HEK293 (cell line): ENCODE results near the gene RRAS.

Source experiments
- CTCF ChIA-PET: fragments of 350-600 bp; formaldehyde crosslinking; extraction: SDS; loops from one replicate; lab custom pipeline; 2021; ENCODE audit warnings: antibody characterized with exemption; lab: Yijun Ruan, JAX
- POLR2A ChIA-PET: fragments of 300-600 bp; formaldehyde crosslinking; extraction: SDS; loops from one replicate; lab custom pipeline; 2020; ENCODE audit warnings: antibody characterized with exemption, inconsistent platforms; lab: Yijun Ruan, JAX
- H3K27ac ChIP-seq: fragments of 200-500 bp; sonication (Bioruptor generic); 2 replicates; pipeline ENCODE4 v1.5.1; 2014; ENCODE audit warnings: low read depth, low read length, control low read depth, inconsistent platforms; ENCODE audit errors: extremely low read depth
- H3K36me3 ChIP-seq, 2 experiments: fragments of 200-500 bp in 1 of 2; sonication (Bioruptor generic) in 1 of 2; 1 replicate in 1 of 2; 2 replicates in 1 of 2; pipeline ENCODE4 v1.5.1; 2014 to 2017; ENCODE audit warnings: inconsistent platforms in 2 of 2, low read length in 2 of 2; ENCODE audit not compliant: control insufficient read depth in 2 of 2, insufficient read depth in 1 of 2
- H3K4me1 ChIP-seq: fragments of 200-500 bp; sonication (Bioruptor generic); 2 replicates; pipeline ENCODE4 v1.5.1; 2014; ENCODE audit warnings: mild to moderate bottlenecking, low read length, inconsistent platforms; ENCODE audit not compliant: control insufficient read depth, insufficient read depth
- H3K4me3 ChIP-seq: 2 replicates; pipeline ENCODE4 v1.5.1; 2011; ENCODE audit warnings: low read depth, mild to moderate bottlenecking, control low read depth, low read length, moderate library complexity
- H3K9me3 ChIP-seq: fragments of 200-500 bp; sonication (Bioruptor generic); 2 replicates; pipeline ENCODE4 v1.5.1; 2014; ENCODE audit warnings: low read depth, low read length, inconsistent platforms; ENCODE audit not compliant: control insufficient read depth, insufficient read depth
- GFI1B ChIP-seq: fragments of 450-650 bp; formaldehyde crosslinking; IDR thresholded peaks from 2 replicates; pipeline ENCODE4 v1.5.1; 2016; ENCODE audit warnings: missing biosample characterization, missing genetic modification characterization
- GLI2 ChIP-seq: fragments of 450-650 bp; formaldehyde crosslinking; IDR thresholded peaks from 2 replicates; pipeline ENCODE4; 2017; ENCODE audit warnings: missing biosample characterization, missing genetic modification characterization, low read depth, borderline replicate concordance
- HOXC10 ChIP-seq: sonication (generic); formaldehyde crosslinking; IDR thresholded peaks from 2 replicates; pipeline ENCODE4 v1.8.1; 2023; ENCODE audit warnings: mild to moderate bottlenecking, missing genetic modification reagents
- HOXD13 ChIP-seq: sonication (generic); formaldehyde crosslinking; IDR thresholded peaks from 2 replicates; pipeline ENCODE4 v1.8.0; 2022; ENCODE audit warnings: missing genetic modification reagents, borderline replicate concordance
- KLF1 ChIP-seq: fragments of 450-650 bp; formaldehyde crosslinking; IDR thresholded peaks from 2 replicates; pipeline ENCODE4 v1.5.1; 2016; ENCODE audit warnings: missing biosample characterization, missing genetic modification characterization
- MEIS1 ChIP-seq: sonication (generic); formaldehyde crosslinking; IDR thresholded peaks from 2 replicates; pipeline ENCODE4 v1.8.1; 2022; ENCODE audit warnings: missing genetic modification reagents, mild to moderate bottlenecking, borderline replicate concordance
- TCF7L2 ChIP-seq: IDR thresholded peaks from 2 replicates; pipeline ENCODE4 v1.6.1; 2011; ENCODE audit warnings: low read depth, mild to moderate bottlenecking, inconsistent platforms, low read length, moderate library complexity, borderline replicate concordance
- ZNF121 ChIP-seq: fragments of 450-650 bp; formaldehyde crosslinking; IDR thresholded peaks from 2 replicates; pipeline ENCODE4 v1.5.1; 2016; ENCODE audit warnings: missing biosample characterization, missing genetic modification characterization
- ZNF138 ChIP-seq: fragments of 450-650 bp; formaldehyde crosslinking; IDR thresholded peaks from 2 replicates; pipeline ENCODE4 v1.5.1; 2016; ENCODE audit warnings: missing biosample characterization, missing genetic modification characterization, borderline replicate concordance
- ZNF2 ChIP-seq: fragments of 450-650 bp; formaldehyde crosslinking; IDR thresholded peaks from 2 replicates; pipeline ENCODE4 v1.5.1; 2016; ENCODE audit warnings: missing biosample characterization, missing genetic modification characterization
- ZNF37A ChIP-seq: fragments of 450-650 bp; IDR thresholded peaks from 2 replicates; pipeline ENCODE4 v1.5.1; 2018; ENCODE audit warnings: missing biosample characterization, missing genetic modification characterization
- ZNF501 ChIP-seq: fragments of 450-650 bp; formaldehyde crosslinking; IDR thresholded peaks from 2 replicates; pipeline ENCODE4 v1.5.1; 2016; ENCODE audit warnings: missing biosample characterization, missing genetic modification characterization
- ZNF510 ChIP-seq: fragments of 450-650 bp; formaldehyde crosslinking; IDR thresholded peaks from 2 replicates; pipeline ENCODE4 v1.5.1; 2018; ENCODE audit warnings: mild to moderate bottlenecking, missing genetic modification characterization, missing biosample characterization; ENCODE audit not compliant: insufficient replicate concordance
- ZNF596 ChIP-seq: fragments of 450-650 bp; IDR thresholded peaks from 2 replicates; pipeline ENCODE4 v1.5.0; 2018; ENCODE audit warnings: missing biosample characterization, mild to moderate bottlenecking, missing genetic modification characterization, moderate library complexity
- ZNF654 ChIP-seq: fragments of 450-650 bp; formaldehyde crosslinking; IDR thresholded peaks from 2 replicates; pipeline ENCODE4 v1.5.1; 2016; ENCODE audit warnings: low read depth, missing biosample characterization, missing genetic modification characterization
- ZNF658 ChIP-seq: fragments of 450-650 bp; formaldehyde crosslinking; IDR thresholded peaks from 2 replicates; pipeline ENCODE4; 2016; ENCODE audit warnings: missing biosample characterization, missing genetic modification characterization
- ZNF792 ChIP-seq: fragments of 450-650 bp; formaldehyde crosslinking; IDR thresholded peaks from 2 replicates; pipeline ENCODE4 v1.5.1; 2016; ENCODE audit warnings: missing biosample characterization, missing genetic modification characterization
- ZNF837 ChIP-seq: fragments of 450-650 bp; formaldehyde crosslinking; IDR thresholded peaks from 2 replicates; pipeline ENCODE4 v1.5.1; 2016; ENCODE audit warnings: missing biosample characterization, missing genetic modification characterization
- ZSCAN4 ChIP-seq: fragments of 450-650 bp; formaldehyde crosslinking; IDR thresholded peaks from 2 replicates; pipeline ENCODE4 v1.5.1; 2017; ENCODE audit warnings: missing biosample characterization, missing genetic modification characterization
- TF ChIP-seq, protein P1 (sequence below): fragments of 450-650 bp; formaldehyde crosslinking; IDR thresholded peaks from 2 replicates; pipeline ENCODE4 v1.5.1; 2016; ENCODE audit warnings: missing biosample characterization, missing genetic modification characterization

Gene RRAS

GRCh38 chr19:49658566-49659442, 18.9 kb upstream of the RRAS start:
- H3K36me3 ChIP-seq: peaks cover 39 to 94% of the 10 kb centered on the region in 2 experiments
- TF ChIP-seq KLF1 (no peak), GFI1B (tag by site-specific recombination) (no peak), ZNF510 (no peak), MEIS1 (CRISPR knock-in tag) (no peak), ZSCAN4 (tag by site-specific recombination) (no peak)
- no peaks in the 10 kb centered on the region for H3K9me3 ChIP-seq
- no peak overlapping the region for H3K27ac ChIP-seq
- no peak overlapping the region for H3K4me3 ChIP-seq
- H3K4me1 ChIP-seq: no peaks in the 10 kb centered on the region
- ChIA-PET CTCF (no interaction called here), POLR2A (interaction anchor here (0.5 to 4.0 kb wide), 8 partner anchors 11 to 108 kb away, joined by 3 to 26 read pairs (median 7); partner anchors contain the start of genes AP2A1, RRAS and SCAF1)

- Histone ChIP-seq H3K4me1 (no peaks in the 10 kb centered on the region), H3K9me3 (no peaks in the 10 kb centered on the region), H3K27ac (no peak overlapping the region), H3K36me3 (peaks cover 45 to 99% of the 10 kb centered on the region in 2 experiments), H3K4me3 (no peak overlapping the region)
- POLR2A ChIA-PET: interaction anchor here (0.5 to 1.9 kb wide), 6 partner anchors 10 to 109 kb away, joined by 3 to 15 read pairs (median 4); partner anchors contain the start of genes AP2A1 and PRRG2
- TF ChIP-seq HOXC10 (CRISPR knock-in tag): no peak
- CTCF ChIA-PET: interaction anchor here (1.2 kb wide), 1 partner anchor 14 kb away, joined by 3 read pairs; no protein-coding TSS in a partner anchor
These were observed 18.2 kb upstream of the RRAS start for GRCh38 chr19:49658139-49658517.

DNA sequence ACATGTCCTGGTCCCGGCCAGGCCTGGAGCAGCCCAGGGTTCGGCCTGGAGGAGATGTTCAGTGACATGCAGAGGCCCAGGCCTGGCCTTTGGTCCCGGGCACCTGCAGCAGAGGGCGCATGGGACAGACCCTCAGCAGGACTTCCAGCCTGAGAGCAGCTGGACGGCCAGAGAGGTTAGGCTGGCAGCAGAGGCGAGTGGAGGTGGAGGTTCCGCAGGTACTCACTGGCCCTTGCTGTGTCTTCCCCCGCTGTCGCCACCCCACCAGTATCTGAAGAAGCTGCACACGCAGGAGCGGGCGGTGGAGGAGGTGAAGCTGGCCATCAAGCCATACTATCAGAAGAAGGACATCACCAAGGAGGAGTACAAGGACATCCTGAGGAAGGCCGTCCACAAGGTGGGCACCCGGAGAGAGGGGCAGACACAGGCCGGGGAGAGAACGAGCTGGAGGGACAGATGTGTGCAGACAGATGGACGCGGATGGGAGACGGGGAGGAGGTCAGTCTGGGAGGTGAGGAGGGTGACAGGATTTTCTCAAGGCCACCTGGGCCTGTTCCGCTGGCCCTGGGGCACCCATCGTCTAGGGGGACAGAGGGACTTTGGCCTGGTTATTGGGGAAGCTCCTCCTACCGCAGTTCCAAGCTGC, 17.7 kb upstream of the RRAS start:
- no peak for TF ChIP-seq ZNF596
- Histone ChIP-seq H3K27ac (no peak overlapping the region), H3K36me3 (peaks cover 45 to 99% of the 10 kb centered on the region in 2 experiments), H3K9me3 (no peaks in the 10 kb centered on the region), H3K4me1 (no peaks in the 10 kb centered on the region), H3K4me3 (no peak overlapping the region)
- POLR2A ChIA-PET: interaction anchor here (0.7 to 1.9 kb wide), 4 partner anchors 10 to 77 kb away, joined by 3 to 15 read pairs (median 4); partner anchors contain the start of gene PRRG2
- CTCF ChIA-PET: interaction anchor here (1.2 kb wide), 1 partner anchor 14 kb away, joined by 3 read pairs; no protein-coding TSS in a partner anchor

DNA sequence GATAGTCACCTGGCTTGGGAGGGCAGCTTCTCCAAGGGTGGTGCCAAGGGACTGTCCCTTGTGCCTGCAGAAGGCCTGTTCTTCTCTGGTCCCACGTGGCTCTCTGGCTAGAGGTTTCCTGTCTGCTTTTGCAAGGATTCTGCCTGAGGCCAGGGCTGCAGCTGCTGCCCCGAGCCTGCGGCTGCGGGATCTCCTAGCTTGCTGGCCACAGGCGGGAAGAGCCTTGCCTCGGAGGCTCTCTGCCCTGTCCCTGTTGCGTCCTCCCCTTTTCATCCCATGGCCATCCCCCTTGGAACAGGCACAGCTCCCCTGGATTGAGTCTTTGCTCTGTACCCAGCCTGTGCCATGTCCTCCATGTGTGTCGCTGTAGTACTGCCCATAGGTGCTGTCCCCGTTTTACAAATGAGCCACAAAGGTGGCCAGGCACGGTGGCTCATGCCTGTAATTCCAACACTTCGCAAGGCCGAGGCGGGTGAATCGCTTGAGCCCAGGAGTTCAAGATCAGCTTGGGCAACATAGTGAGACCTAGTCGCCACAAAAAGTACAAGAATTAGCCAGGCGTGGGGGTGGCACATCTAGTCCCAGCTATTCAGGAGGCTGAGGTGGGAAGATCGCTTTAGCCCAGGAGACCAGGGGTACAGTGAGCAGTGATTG, 16.6 kb upstream of the RRAS start:
- ChIA-PET POLR2A (interaction anchor here (1.2 to 3.7 kb wide), 8 partner anchors 8 to 65 kb away, joined by 4 to 23 read pairs (median 10); partner anchors contain the start of genes BCL2L12, IRF3, PRR12 and RRAS), CTCF (interaction anchor here (1.2 to 1.3 kb wide), 2 partner anchors 16 to 150 kb away, joined by 3 to 4 read pairs; no protein-coding TSS in a partner anchor)
- peaks cover 43 to 96% of the 10 kb centered on the region in 2 experiments for H3K36me3 ChIP-seq
- TF ChIP-seq ZNF2 (tag by site-specific recombination) (no peak), GLI2 (tag by site-specific recombination) (no peak), ZNF837 (no peak), ZNF501 (tag by site-specific recombination) (no peak), TCF7L2 (no peak), ZNF658 (tag by site-specific recombination) (no peak), ZNF138 (no peak), ZNF37A (tag by site-specific recombination) (no peak), HOXD13 (CRISPR knock-in tag) (no peak), ZNF121 (tag by site-specific recombination) (no peak), MEIS1 (CRISPR knock-in tag) (no peak), ZNF654 (no peak), ZNF792 (tag by site-specific recombination) (no peak)
- TF ChIP-seq, protein P1, sequence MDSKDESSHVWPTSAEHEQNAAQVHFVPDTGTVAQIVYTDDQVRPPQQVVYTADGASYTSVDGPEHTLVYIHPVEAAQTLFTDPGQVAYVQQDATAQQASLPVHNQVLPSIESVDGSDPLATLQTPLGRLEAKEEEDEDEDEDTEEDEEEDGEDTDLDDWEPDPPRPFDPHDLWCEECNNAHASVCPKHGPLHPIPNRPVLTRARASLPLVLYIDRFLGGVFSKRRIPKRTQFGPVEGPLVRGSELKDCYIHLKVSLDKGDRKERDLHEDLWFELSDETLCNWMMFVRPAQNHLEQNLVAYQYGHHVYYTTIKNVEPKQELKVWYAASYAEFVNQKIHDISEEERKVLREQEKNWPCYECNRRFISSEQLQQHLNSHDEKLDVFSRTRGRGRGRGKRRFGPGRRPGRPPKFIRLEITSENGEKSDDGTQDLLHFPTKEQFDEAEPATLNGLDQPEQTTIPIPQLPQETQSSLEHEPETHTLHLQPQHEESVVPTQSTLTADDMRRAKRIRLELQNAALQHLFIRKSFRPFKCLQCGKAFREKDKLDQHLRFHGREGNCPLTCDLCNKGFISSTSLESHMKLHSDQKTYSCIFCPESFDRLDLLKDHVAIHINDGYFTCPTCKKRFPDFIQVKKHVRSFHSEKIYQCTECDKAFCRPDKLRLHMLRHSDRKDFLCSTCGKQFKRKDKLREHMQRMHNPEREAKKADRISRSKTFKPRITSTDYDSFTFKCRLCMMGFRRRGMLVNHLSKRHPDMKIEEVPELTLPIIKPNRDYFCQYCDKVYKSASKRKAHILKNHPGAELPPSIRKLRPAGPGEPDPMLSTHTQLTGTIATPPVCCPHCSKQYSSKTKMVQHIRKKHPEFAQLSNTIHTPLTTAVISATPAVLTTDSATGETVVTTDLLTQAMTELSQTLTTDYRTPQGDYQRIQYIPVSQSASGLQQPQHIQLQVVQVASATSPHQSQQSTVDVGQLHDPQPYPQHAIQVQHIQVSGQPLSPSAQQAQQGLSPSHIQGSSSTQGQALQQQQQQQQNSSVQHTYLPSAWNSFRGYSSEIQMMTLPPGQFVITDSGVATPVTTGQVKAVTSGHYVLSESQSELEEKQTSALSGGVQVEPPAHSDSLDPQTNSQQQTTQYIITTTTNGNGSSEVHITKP (tag by site-specific recombination): no peak

More for the DNA sequence above, 16.6 kb upstream of the RRAS start:
- H3K4me1 ChIP-seq: no peaks in the 10 kb centered on the region
- H3K9me3 ChIP-seq: no peaks in the 10 kb centered on the region
- no peak overlapping the region for H3K27ac ChIP-seq
- no peak overlapping the region for H3K4me3 ChIP-seq
